SK-N-SH treated with all-trans-retinoic acid at 6 μM for 48 hours (cell line): ENCODE measurements around the gene RFX4.

ENCODE experiments used
- ATAC-seq: fragments of 200-7000 bp; cut with Tn5 transposase; 3 replicates; pipeline ENCODE4 v1.9.1; 2020; ENCODE audit warnings: mild to moderate bottlenecking, moderate library complexity
- ARNTL ChIP-seq: fragments of 450-650 bp; formaldehyde crosslinking; IDR thresholded peaks from 2 replicates; pipeline ENCODE4 v1.5.0; 2020; ENCODE audit warnings: low read depth, mild to moderate bottlenecking, moderate library complexity, borderline replicate concordance
- BACH2 ChIP-seq: fragments of 250-450 bp; sonication (Bioruptor Pico); IDR thresholded peaks from 2 replicates; pipeline ENCODE4 v1.9.0; 2021; ENCODE audit warnings: mild to moderate bottlenecking, borderline replicate concordance
- CREB5 ChIP-seq: fragments of 250-450 bp; sonication (Bioruptor Pico); IDR thresholded peaks from 2 replicates; pipeline ENCODE4 v1.5.1; 2020; ENCODE audit warnings: low read depth, mild to moderate bottlenecking, moderate library complexity
- CSDC2 ChIP-seq: fragments of 250-450 bp; sonication (Bioruptor Pico); IDR thresholded peaks from 2 replicates; pipeline ENCODE4 v1.5.0; 2020; ENCODE audit warnings: mild to moderate bottlenecking, moderate library complexity
- CSRNP3 ChIP-seq: fragments of 250-450 bp; sonication (Bioruptor Pico); IDR thresholded peaks from 2 replicates; pipeline ENCODE4 v1.5.1; 2021; ENCODE audit warnings: mild to moderate bottlenecking, moderate library complexity
- ESRRG ChIP-seq: fragments of 250-450 bp; sonication (Bioruptor Pico); IDR thresholded peaks from 2 replicates; pipeline ENCODE4 v1.6.1; 2021; ENCODE audit warnings: mild to moderate bottlenecking
- GLIS3 ChIP-seq: fragments of 250-450 bp; sonication (Bioruptor Pico); IDR thresholded peaks from 2 replicates; pipeline ENCODE4 v1.5.0; 2020; ENCODE audit warnings: mild to moderate bottlenecking, moderate library complexity
- ISL1 ChIP-seq: fragments of 250-450 bp; sonication (Bioruptor Pico); IDR thresholded peaks from 2 replicates; pipeline ENCODE4 v2.1.2; 2022; ENCODE audit warnings: mild to moderate bottlenecking, moderate library complexity
- OSR1 ChIP-seq: fragments of 250-450 bp; sonication (Bioruptor Pico); IDR thresholded peaks from 2 replicates; pipeline ENCODE4 v1.8.0; 2022; ENCODE audit warnings: moderate library complexity, mild to moderate bottlenecking, inconsistent platforms
- PPARA ChIP-seq: fragments of 250-450 bp; sonication (Bioruptor Pico); IDR thresholded peaks from 2 replicates; pipeline ENCODE4 v1.5.0; 2020; ENCODE audit warnings: mild to moderate bottlenecking, borderline replicate concordance
- RARB ChIP-seq: fragments of 250-450 bp; sonication (Bioruptor Pico); IDR thresholded peaks from 2 replicates; pipeline ENCODE4 v1.8.0; 2021; ENCODE audit warnings: mild to moderate bottlenecking, moderate library complexity
- SNAI2 ChIP-seq: fragments of 250-450 bp; sonication (Bioruptor Pico); IDR thresholded peaks from 2 replicates; pipeline ENCODE4 v1.5.0; 2020; ENCODE audit warnings: mild to moderate bottlenecking, moderate library complexity
- TCF4 ChIP-seq: fragments of 250-450 bp; sonication (Bioruptor Pico); IDR thresholded peaks from 2 replicates; pipeline ENCODE4 v1.8.0; 2021; ENCODE audit warnings: mild to moderate bottlenecking, moderate library complexity, borderline replicate concordance
- TOX ChIP-seq: fragments of 250-450 bp; sonication (Bioruptor Pico); IDR thresholded peaks from 2 replicates; pipeline ENCODE4 v1.8.0; 2021; ENCODE audit warnings: mild to moderate bottlenecking, moderate library complexity, borderline replicate concordance
- TSHZ2 ChIP-seq: fragments of 250-450 bp; sonication (Bioruptor Pico); IDR thresholded peaks from 2 replicates; pipeline ENCODE4 v1.5.0; 2020; ENCODE audit warnings: mild to moderate bottlenecking, moderate library complexity
- ZC3H10 ChIP-seq: fragments of 250-450 bp; sonication (Bioruptor Pico); IDR thresholded peaks from 2 replicates; pipeline ENCODE4 v1.5.1; 2021; ENCODE audit warnings: mild to moderate bottlenecking, moderate library complexity
- ZFP3 ChIP-seq: fragments of 250-450 bp; sonication (Bioruptor Pico); IDR thresholded peaks from 2 replicates; pipeline ENCODE4 v1.5.0; 2020; ENCODE audit warnings: mild to moderate bottlenecking, moderate library complexity
- ZFP30 ChIP-seq: fragments of 450-650 bp; formaldehyde crosslinking; IDR thresholded peaks from 2 replicates; pipeline ENCODE4 v1.5.0; 2022; ENCODE audit warnings: mild to moderate bottlenecking, moderate library complexity
- ZNF565 ChIP-seq: fragments of 450-650 bp; formaldehyde crosslinking; conservative IDR thresholded peaks from 2 replicates; pipeline ENCODE4 v1.5.0; 2020; ENCODE audit warnings: low read depth, mild to moderate bottlenecking, moderate library complexity
- ZNF70 ChIP-seq: fragments of 450-650 bp; formaldehyde crosslinking; IDR thresholded peaks from 2 replicates; pipeline ENCODE4 v1.5.0; 2020; ENCODE audit warnings: mild to moderate bottlenecking, moderate library complexity
- ZNF8 ChIP-seq: fragments of 450-650 bp; formaldehyde crosslinking; IDR thresholded peaks from 2 replicates; pipeline ENCODE4 v1.5.0; 2020; ENCODE audit warnings: mild to moderate bottlenecking, moderate library complexity

Gene RFX4

GRCh38 chr12:106776897-106777296, 194.1 kb downstream of the RFX4 start (continued):
- no peak for TF ChIP-seq PPARA (CRISPR knock-in tag)
- TF ChIP-seq ZFP30 (CRISPR knock-in tag): no peak
- TF ChIP-seq BACH2 (CRISPR knock-in tag): no peak
- TF ChIP-seq RARB (CRISPR knock-in tag): no peak
- no peak for TF ChIP-seq ARNTL
- TF ChIP-seq ZNF70 (CRISPR knock-in tag): no peak
- TF ChIP-seq CSRNP3: no peak
- TF ChIP-seq CSDC2 (CRISPR knock-in tag): no peak
- no peak for TF ChIP-seq OSR1 (CRISPR knock-in tag)
- TF ChIP-seq TCF4 (CRISPR knock-in tag): no peak
- no peak for TF ChIP-seq ZNF565 (CRISPR knock-in tag)
- no peak for TF ChIP-seq CREB5
- no peak for TF ChIP-seq GLIS3
- TF ChIP-seq SNAI2 (CRISPR knock-in tag): no peak
- no peak for TF ChIP-seq ESRRG (CRISPR knock-in tag)
- TF ChIP-seq ZFP3 (CRISPR knock-in tag): no peak

- peak; percentile 73 for TF ChIP-seq ISL1 (CRISPR knock-in tag)
- TF ChIP-seq SNAI2 (CRISPR knock-in tag): peak; percentile 40; the same call in 1 of the 2 replicates
- no peak for TF ChIP-seq ZFP30 (CRISPR knock-in tag)
- TF ChIP-seq TCF4 (CRISPR knock-in tag): peak; percentile 71
- ATAC-seq: peak; percentile 79
Observed at GRCh38 chr12:106780010-106780631, 197.3 kb downstream of the RFX4 start.

- ATAC-seq: no peak
- TF ChIP-seq TSHZ2 (CRISPR knock-in tag) (no peak), ZNF70 (CRISPR knock-in tag) (no peak), TCF4 (CRISPR knock-in tag) (no peak), ESRRG (CRISPR knock-in tag) (no peak), CSRNP3 (no peak), ZNF565 (CRISPR knock-in tag) (no peak), TOX (CRISPR knock-in tag) (no peak), CREB5 (no peak), ISL1 (CRISPR knock-in tag) (no peak), SNAI2 (CRISPR knock-in tag) (no peak), GLIS3 (no peak), PPARA (CRISPR knock-in tag) (no peak), BACH2 (CRISPR knock-in tag) (no peak), ZC3H10 (CRISPR knock-in tag) (no peak), ZNF8 (CRISPR knock-in tag) (no peak)
Observed at GRCh38 chr12:106782619-106783018, 199.8 kb downstream of the RFX4 start.
